NCI-H82 treated with DMSO at 0.1 percent for 48 hours (cell line): ENCODE data around the gene BPIFB6.

Source experiments
- DNase-seq: peaks from one replicate; lab custom pipeline; 2025; ENCODE audit not compliant: unreplicated experiment; lab: John Stamatoyannopoulos, UW

The BPIFB6 gene

GRCh38 chr20:33082546-33082945 is 51.1 kb downstream of the BPIFB6 start:
- DNase-seq = no peak

- DNase-seq = no peak
Observed at GRCh38 chr20:33083544-33084340, 52.3 kb downstream of the BPIFB6 start.

GRCh38 chr20:33084722-33085121 is 53.3 kb downstream of the BPIFB6 start:
- no peak for DNase-seq

- DNase-seq = no peak
Observed at GRCh38 chr20:33086052-33086722, 54.7 kb downstream of the BPIFB6 start.

GRCh38 chr20:33091147-33091546 is 59.7 kb downstream of the BPIFB6 start:
- DNase-seq = no peak

GRCh38 chr20:33091693-33092092 is 60.2 kb downstream of the BPIFB6 start:
- no peak for DNase-seq

- no peak for DNase-seq
Observed at GRCh38 chr20:33092361-33092760, 60.9 kb downstream of the BPIFB6 start.

GRCh38 chr20:33093074-33093473 is 61.6 kb downstream of the BPIFB6 start:
- DNase-seq = no peak

GRCh38 chr20:33093582-33093981 is 62.1 kb downstream of the BPIFB6 start:
- DNase-seq = no peak
